ENCODE results near the gene AFF3. TPM values are rescaled to one million over a fixed set of nuclear protein-coding genes. Genes with fewer than 3 reads are reported as not detected.

The AFF3 gene
- total RNA-seq, 6 experiments from 2014 or later = 0.80 to 8.2 (median 6.8) TPM

DNA sequence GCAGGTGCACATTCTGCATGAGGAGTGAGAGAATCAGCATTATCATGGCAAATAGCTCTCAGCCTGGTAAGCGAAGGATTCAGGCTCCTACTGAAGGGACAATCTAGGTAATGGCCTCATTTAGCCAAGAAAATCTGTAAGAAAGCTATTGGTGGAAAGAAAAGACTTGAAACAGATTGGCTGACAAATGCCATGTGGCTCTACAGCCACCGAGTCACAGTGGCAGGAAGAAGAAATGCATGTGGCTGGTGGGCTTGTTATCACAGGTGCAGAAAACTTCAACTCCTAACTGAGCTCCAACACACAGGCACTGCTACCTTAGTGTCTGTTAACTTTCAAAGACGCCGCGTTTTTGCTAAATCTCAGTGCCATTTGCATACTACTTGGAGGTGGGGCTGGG, 592.0 kb downstream of the AFF3 start:
- Mint-ChIP-seq H3K4me1 (ENCODE audit: low read depth) (peaks cover 2% of the 10 kb centered on the region), H3K4me3 (no peak overlapping the region), H3K27me3 (ENCODE audit: insufficient read depth) (peaks cover 6% of the 10 kb centered on the region; the same call in 1 of the 2 replicates), H3K36me3 (ENCODE audit: low read depth) (no peaks in the 10 kb centered on the region), H3K9me3 (no peaks in the 10 kb centered on the region), H3K27ac (no peak overlapping the region)
- DNase-seq = no peak
- TF ChIP-seq, protein P1, sequence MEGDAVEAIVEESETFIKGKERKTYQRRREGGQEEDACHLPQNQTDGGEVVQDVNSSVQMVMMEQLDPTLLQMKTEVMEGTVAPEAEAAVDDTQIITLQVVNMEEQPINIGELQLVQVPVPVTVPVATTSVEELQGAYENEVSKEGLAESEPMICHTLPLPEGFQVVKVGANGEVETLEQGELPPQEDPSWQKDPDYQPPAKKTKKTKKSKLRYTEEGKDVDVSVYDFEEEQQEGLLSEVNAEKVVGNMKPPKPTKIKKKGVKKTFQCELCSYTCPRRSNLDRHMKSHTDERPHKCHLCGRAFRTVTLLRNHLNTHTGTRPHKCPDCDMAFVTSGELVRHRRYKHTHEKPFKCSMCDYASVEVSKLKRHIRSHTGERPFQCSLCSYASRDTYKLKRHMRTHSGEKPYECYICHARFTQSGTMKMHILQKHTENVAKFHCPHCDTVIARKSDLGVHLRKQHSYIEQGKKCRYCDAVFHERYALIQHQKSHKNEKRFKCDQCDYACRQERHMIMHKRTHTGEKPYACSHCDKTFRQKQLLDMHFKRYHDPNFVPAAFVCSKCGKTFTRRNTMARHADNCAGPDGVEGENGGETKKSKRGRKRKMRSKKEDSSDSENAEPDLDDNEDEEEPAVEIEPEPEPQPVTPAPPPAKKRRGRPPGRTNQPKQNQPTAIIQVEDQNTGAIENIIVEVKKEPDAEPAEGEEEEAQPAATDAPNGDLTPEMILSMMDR (IDR thresholded peaks at IDR 0.05) = no peak

- H3K27ac Mint-ChIP-seq = no peak overlapping the region
Measured at GRCh38 chr2:99545604-99546003, 596.8 kb downstream of the AFF3 start.

GRCh38 chr2:99545066-99545465, 597.3 kb downstream of the AFF3 start:
- Mint-ChIP-seq H3K36me3 (ENCODE audit: low read depth) (no peaks in the 10 kb centered on the region), H3K9me3 (no peaks in the 10 kb centered on the region), H3K4me1 (ENCODE audit: low read depth) (peaks cover 11% of the 10 kb centered on the region), H3K4me3 (no peak overlapping the region), H3K27me3 (ENCODE audit: insufficient read depth) (peaks cover 13% of the 10 kb centered on the region), H3K27ac (no peak overlapping the region)
- TF ChIP-seq, protein P1 (IDR thresholded peaks at IDR 0.05) = no peak
- peak; percentile 6 for DNase-seq

More at GRCh38 chr2:99545604-99546003, 596.8 kb downstream of the AFF3 start:
- TF ChIP-seq, protein P1 (IDR thresholded peaks at IDR 0.05) = no peak
- Mint-ChIP-seq H3K9me3 (no peaks in the 10 kb centered on the region), H3K4me1 (ENCODE audit: low read depth) (peaks cover 11% of the 10 kb centered on the region), H3K4me3 (no peak overlapping the region), H3K36me3 (ENCODE audit: low read depth) (no peaks in the 10 kb centered on the region), H3K27me3 (ENCODE audit: insufficient read depth) (peaks cover 13% of the 10 kb centered on the region)
- no peak for DNase-seq

DNA sequence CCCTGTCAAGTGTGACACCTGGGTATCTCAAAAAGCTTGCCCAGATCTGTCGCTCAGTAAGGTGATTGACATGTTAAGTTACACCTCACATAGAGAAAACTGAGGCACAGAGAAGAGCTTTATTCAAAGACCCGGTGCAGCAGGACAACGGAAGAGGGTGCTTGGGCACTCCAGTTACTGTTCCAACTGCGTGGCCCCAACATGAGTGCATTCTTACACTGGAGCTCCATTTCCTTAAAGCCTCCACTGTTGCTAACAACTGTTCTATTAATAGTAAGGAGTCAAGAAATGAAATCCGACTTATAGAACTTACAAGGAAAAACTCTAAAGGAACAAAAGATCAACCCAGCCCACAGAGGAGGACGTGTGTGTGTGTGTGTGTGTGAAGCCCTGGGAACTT, 597.8 kb downstream of the AFF3 start:
- H3K4me1 Mint-ChIP-seq (ENCODE audit: low read depth) = peaks cover 11% of the 10 kb centered on the region
- TF ChIP-seq, protein P1 (IDR thresholded peaks at IDR 0.05) = no peak

DNA sequence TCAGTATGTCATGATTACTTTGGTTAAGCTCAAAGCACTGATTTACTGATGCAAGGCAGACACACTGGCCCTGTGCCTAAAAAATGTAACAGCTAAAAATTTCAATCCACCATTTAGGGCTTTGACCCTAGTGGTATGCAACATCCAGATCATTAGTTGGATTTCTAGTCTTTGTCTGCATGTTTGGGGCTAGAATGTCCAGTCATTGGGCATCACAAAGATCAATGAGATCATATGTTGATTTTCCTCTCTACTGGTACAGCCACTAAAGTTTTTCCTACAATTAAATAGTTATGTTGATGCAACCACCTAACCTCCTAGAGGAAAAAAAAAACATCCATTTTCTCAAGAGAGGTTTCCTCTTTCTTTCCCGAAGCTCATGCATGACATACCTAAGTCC, 599.1 kb downstream of the AFF3 start:
- DNase-seq = no peak
- no peak overlapping the region for H3K27ac Mint-ChIP-seq
- TF ChIP-seq, protein P1 (IDR thresholded peaks at IDR 0.05) = no peak
- no peak overlapping the region for H3K4me3 Mint-ChIP-seq
- peaks cover 26% of the 10 kb centered on the region for H3K27me3 Mint-ChIP-seq (ENCODE audit: insufficient read depth)
- H3K9me3 Mint-ChIP-seq = no peaks in the 10 kb centered on the region
- peaks cover 11% of the 10 kb centered on the region for H3K4me1 Mint-ChIP-seq (ENCODE audit: low read depth)
- no peaks in the 10 kb centered on the region for H3K36me3 Mint-ChIP-seq (ENCODE audit: low read depth)

More for the DNA sequence above, 597.8 kb downstream of the AFF3 start:
- no peak for DNase-seq
- Mint-ChIP-seq H3K27me3 (ENCODE audit: insufficient read depth) (peaks cover 18% of the 10 kb centered on the region), H3K27ac (no peak overlapping the region), H3K36me3 (ENCODE audit: low read depth) (no peaks in the 10 kb centered on the region), H3K9me3 (no peaks in the 10 kb centered on the region), H3K4me3 (no peak overlapping the region)

Data from HFFc6 (cell line).